HG02642 (cell line): ENCODE data around the gene GUCA1A.
"Not testable (repeated sequence)": the region's sequence is repeated elsewhere in the genome, so short reads cannot be mapped to it uniquely, and the experiment has no call there.

Source experiments
- ATAC-seq: cut with Tn5 transposase; IDR thresholded peaks from one replicate; pipeline ENCODE4 v1.9.1; 2021; ENCODE audit warnings: mild to moderate bottlenecking; ENCODE audit not compliant: unreplicated experiment, poor library complexity

Gene GUCA1A

DNA sequence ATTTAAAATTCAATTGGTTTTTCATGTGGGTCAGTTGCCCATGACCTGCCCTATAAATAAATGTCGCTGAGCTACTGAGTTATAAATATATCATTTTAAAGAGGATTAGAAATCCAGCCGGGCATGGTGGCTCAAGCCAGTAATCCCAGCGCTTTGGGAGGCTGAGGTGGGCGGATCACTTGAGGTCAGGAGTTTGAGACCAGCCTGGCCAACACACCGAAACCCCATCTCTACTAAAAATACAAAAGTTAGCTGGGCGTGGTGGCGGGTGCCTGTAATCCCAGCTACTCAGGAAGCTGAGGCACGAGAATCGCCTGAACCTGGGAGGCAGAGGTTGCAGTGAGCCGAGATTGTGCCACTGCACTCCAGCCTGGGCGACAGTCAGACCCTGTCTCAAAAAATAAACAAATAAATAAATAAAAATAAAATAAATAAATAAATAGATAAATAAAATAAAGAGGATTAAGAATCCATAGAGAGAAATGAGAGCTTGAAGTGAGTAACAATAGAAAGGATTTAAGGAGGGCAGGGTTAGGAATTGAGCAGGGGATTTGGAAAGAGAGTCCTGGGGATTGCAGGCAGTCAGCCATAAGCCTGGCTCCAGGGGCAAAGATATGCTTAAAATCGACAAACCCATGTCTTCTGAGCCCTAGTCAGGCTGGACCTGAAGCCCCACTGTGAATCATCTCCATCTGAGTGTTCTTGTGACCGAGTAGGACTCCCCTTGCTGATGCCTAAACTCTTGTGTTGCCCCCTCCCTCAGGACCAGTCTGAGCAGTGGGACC lies 29.2 kb downstream of the GUCA1A start:
- not testable (repeated sequence) for ATAC-seq

DNA sequence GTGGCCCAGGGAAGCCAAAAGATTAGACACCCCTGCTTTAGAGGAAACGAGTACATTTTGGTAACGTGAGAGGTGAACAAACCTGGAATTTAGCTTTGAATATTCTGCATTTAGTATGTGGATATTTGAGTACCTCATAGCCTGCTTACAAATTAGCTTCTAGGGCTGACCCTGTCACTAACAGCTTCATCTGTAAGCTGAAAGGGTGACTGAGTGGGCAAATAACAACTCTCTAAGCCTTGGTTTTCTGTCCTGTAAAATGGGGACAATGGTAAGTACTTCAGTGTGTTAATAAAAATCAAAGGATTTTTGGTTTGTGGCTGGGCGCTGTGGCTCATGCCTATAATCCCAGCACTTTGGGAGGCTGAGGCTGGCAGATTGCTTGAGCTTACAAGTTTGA lies 30.0 kb downstream of the GUCA1A start:
- no peak for ATAC-seq

DNA sequence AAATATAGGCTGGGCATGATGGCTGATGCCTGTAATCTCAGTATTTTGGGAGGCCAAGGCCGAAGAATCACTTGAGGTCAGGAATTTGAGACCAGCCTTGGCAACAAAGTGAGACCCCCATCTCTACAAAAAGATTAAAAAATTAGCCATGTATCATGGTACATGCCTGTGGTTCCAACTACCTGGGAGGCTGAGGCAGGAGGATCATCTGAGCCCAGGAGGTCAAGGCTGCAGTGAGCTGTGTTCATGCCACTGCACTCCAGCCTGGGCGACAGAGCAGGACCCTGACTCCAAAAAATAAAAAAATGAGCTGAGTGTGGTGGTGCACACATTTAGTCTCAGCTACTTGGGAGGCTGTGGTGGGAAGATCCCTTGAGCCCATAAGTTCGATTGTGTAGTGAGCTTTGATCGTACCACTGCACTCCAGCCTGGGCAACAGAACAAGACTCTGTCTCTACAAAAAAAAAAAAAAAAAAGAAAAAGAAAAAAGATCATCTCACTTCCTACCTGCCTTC lies 31.7 kb downstream of the GUCA1A start:
- ATAC-seq: no peak

DNA sequence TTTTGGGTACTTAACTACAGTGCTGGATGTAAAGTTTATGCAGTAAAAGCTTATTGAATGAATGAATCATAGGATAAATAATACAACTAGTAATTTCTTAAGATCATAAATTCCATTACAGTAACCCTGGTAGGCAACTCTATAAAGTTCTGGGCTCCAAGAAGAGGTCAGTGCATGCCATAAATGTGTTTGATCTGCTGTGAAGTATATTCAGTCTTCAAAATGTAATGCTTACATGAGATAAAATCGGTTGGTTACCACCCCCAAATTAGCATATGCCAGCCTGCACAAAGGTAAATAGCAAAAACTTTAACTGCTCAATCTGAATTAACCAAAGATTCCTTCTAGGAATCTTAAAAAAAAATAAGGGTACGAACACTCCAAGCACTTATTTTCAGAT lies 34.4 kb downstream of the GUCA1A start:
- not testable (repeated sequence) for ATAC-seq

GRCh38 chr6:42210551-42210950 lies 37.4 kb downstream of the GUCA1A start:
- no peak for ATAC-seq

- no peak for ATAC-seq
These were observed 38.6 kb downstream of the GUCA1A start for GRCh38 chr6:42211726-42212125.

- ATAC-seq: no peak
These were observed 39.3 kb downstream of the GUCA1A start for GRCh38 chr6:42212442-42212841.

GRCh38 chr6:42216495-42216894 lies 43.3 kb downstream of the GUCA1A start:
- ATAC-seq: not testable (repeated sequence)

DNA sequence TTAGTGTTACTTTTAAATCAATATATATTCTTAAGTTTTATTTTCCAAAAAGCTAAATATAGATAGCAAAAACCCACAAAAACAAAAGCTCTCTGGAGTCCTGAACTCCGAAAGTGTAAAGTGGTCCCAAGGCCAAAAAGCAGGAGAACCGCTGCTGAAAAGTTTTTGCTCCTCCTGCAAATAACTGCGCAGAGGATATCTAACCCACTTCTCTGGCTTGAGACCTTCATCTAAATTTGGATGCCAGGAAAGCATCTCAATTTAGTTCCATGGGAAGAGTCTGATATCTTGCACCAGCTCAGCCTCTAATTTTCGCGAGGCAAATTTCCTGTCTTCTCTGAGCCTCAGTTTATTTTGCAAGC lies 44.0 kb downstream of the GUCA1A start:
- ATAC-seq: no peak

GRCh38 chr6:42217519-42218367 lies 44.6 kb downstream of the GUCA1A start, which contains the start of gene MRPS10:
TSS of gene MRPS10 (minus strand) at chr6:42217861. CDS start at chr6:42217849, 12 bp downstream.
- ATAC-seq: peak; percentile 94

DNA sequence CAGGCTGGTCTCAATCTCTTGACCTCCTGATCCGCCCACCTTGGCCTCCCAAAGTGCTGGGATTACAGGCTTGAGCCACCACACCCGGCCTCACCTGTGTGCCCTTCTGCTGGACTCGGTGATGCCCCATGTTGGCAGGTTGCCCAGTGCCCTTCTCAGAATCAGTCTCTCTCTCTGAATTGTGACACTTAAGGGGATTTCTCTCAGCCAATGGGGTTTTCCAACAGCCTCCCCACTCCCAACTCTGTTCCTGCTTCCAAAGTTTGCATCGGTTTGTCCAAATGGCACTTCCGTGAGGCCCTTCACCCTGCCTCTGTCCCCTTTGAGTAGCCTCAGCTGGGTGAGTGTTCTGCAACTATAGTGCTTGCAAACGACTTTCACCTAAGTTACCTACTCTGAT lies 47.6 kb downstream of the GUCA1A start:
- no peak for ATAC-seq

- ATAC-seq: no peak
These were observed 48.4 kb downstream of the GUCA1A start for GRCh38 chr6:42221546-42221945.

DNA sequence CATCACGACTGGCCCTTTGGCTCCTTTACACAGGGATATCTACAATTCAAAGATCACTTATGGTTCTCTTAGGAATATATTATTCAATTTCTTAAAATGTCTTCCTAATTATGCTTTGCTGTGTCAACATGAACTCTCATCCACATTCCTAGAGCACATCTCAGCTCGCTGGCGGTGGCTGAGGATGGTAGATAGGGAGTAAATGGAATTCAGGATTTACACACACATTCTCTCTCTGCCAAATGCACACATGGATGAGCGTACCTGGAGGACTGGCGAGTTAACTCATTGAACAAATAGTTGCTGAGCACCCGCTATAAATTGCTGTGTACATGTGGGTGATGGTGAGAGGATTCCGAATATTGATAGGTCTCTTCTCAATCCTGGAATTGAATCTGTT lies 49.3 kb downstream of the GUCA1A start:
- ATAC-seq: no peak

DNA sequence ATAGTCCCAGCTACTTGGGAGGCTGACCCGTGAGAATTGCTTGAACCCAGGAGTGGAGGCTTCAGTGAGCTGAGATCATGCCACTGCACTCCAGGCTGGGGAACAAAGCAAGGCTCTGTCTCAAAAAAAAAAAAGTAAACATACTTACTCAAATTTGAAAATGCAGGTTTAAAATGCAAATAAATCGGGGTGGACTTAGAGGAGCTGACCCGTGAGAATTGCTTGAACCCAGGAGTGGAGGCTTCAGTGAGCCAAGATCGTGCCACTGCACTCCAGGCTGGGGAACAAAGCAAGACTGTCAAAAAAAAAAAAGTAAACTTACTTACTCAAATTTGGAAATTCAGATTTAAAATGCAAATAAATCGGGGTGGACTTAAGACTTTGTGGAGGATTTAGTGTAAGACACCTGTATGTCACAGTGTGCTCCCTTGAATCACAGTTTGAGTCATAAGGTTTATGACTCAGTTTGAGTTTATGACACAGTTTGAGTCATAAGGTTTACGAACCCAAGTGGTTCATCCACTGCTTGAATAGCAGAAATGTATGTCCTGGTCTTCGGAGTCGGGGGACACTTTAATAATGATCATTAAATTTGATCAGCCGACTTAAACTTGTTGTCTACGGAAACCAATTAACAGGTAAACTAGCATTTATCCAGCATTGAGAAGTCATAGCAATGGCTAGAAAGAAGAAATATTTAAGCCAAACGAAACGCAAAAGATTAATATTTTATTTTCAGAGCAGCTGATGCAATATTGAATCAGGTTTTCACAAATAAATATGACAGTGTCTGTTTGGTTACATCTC lies 51.3 kb downstream of the GUCA1A start:
- peak; percentile 91 for ATAC-seq

DNA sequence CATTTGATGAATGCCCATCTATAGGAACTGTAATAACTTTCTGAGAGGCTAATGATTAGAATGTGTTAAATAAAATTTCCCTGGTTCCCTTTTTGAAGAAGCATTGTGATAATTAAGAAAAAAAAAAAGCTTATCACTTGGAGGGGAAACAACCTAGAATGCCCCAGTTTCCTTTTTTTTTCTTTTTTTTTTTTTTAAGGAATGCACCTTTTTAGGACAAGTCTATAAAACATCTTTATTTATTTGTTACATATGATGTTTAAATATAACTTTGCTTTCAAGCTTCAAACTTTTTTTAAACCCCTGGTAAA lies 51.8 kb downstream of the GUCA1A start:
- ATAC-seq: no peak

- no peak for ATAC-seq
These were observed 52.3 kb downstream of the GUCA1A start for GRCh38 chr6:42225419-42225818.

DNA sequence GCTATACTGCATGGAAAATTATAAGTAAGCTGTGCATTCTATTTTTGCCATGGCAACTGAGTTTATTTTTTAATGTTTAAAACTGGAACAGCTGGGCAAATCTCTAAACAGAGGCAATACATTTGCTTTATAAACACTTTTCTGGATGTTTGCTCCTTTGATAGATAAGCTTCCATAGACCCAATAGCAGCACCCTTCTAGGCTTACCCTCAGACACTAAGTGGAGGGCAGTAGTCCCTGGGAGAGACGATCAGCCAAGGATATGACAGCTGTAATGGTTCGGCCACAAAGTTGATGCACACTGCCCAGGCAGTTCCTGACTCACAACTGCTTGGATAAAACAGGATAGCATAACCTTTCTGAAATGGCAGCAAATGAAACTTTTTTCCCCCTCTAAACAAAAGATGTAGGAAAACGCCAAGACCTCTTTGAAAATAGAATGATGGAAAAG lies 53.0 kb downstream of the GUCA1A start:
- no peak for ATAC-seq

- ATAC-seq: no peak
These were observed 53.5 kb downstream of the GUCA1A start for GRCh38 chr6:42226645-42227143.

- ATAC-seq: no peak
These were observed 54.1 kb downstream of the GUCA1A start for GRCh38 chr6:42227173-42227850.

DNA sequence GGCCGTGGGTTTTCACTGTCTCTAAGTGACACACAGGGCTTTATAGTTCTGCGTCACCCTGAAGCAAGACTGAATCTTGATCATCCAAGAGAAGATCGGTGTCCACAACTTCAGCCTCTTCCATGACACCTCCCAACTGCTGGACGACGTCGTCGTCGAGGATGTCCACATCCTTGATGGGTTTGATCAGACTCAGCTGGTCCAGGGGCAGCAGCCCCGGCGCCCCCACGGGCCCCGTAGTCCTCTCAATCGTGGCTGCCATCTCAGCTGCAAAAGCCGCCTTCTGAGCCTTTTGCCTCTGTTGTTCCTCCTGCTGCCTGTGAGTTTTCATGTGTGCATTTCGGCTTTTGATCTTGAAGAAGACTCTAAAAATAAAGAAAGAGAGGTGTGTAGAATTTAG lies 55.1 kb downstream of the GUCA1A start:
- no peak for ATAC-seq
